Sigmoid colon (tissue), 7 donors: ENCODE measurements around the gene LEO1. TPM values are rescaled to one million over a fixed set of nuclear protein-coding genes. Genes with fewer than 3 reads are reported as not detected.

Experiments used
- DNase-seq: peaks from one replicate; pipeline ENCODE4 v3.0.0-alpha.2; 2019
- H3K27ac ChIP-seq, 4 donors: fragments of 200-600 bp; sonication (generic); one replicate each; pipeline ENCODE4 v1.5.1; 2016 to 2019; ENCODE audit warnings: mild to moderate bottlenecking in 1 of 4
- H3K27me3 ChIP-seq, 3 donors: fragments of 200-600 bp; sonication (generic); one replicate each; pipeline ENCODE4 v1.5.1; 2019; ENCODE audit warnings: mild to moderate bottlenecking in 1 of 3
- H3K36me3 ChIP-seq, 4 donors: fragments of 200-600 bp; sonication (generic); one replicate each; pipeline ENCODE4 v1.5.1; 2016 to 2019
- H3K4me1 ChIP-seq, 4 donors: fragments of 200-600 bp; sonication (generic); one replicate each; pipeline ENCODE4 v1.5.1; 2017 to 2019
- H3K4me3 ChIP-seq, 4 donors: fragments of 200-600 bp; sonication (generic); one replicate each; pipeline ENCODE4 v1.5.1; 2017 to 2019; ENCODE audit warnings: mild to moderate bottlenecking in 2 of 4, moderate library complexity in 1 of 4
- H3K9me3 ChIP-seq, 4 donors: fragments of 200-600 bp in 3 of 4; sonication (generic) in 3 of 4; one replicate each; pipeline versions ENCODE4 v1.5.1 to v1.6.1; 2013 to 2019
- CTCF ChIP-seq, 4 experiments: fragments of 450-650 bp in 3 of 4; fragments of 200-600 bp in 1 of 4; IDR thresholded peaks; one replicate each; pipeline ENCODE4 v1.5.1; 2016 to 2019; ENCODE audit warnings: antibody characterized with exemption in 4 of 4, mild to moderate bottlenecking in 3 of 4, moderate library complexity in 2 of 4
- EP300 ChIP-seq, 4 donors: sonication (generic); formaldehyde crosslinking; IDR thresholded peaks; one replicate each; pipeline ENCODE4 v1.6.1; 2017; ENCODE audit warnings: antibody characterized with exemption in 4 of 4
- POLR2A ChIP-seq, 2 donors: fragments of 450-650 bp; IDR thresholded peaks; one replicate each; pipeline ENCODE4 v1.6.1; 2016; ENCODE audit warnings: antibody characterized with exemption in 2 of 2, mild to moderate bottlenecking in 2 of 2, moderate library complexity in 2 of 2
- POLR2AphosphoS5 ChIP-seq, 4 donors: sonication (generic); formaldehyde crosslinking; IDR thresholded peaks; one replicate each; pipeline ENCODE4 v1.6.1; 2017; ENCODE audit warnings: antibody characterized with exemption in 4 of 4
- WGBS, 2 donors: extraction: QIAGEN DNeasy Blood & Tissue Kit; methylation state at CpG; one replicate each; pipeline ENCODE4 v1.1.7; 2013; 5-methylcytosine and 5-hydroxymethylcytosine counted together
- intact Hi-C: fragments of 100-400 bp; cut with DNase I; formaldehyde crosslinking; loops from one replicate; pipeline ENCODE4 v1.15.1; 2023
- polyA plus RNA-seq, 3 donors: library from polyadenylated mRNA; stranded (reverse); fragments of 200-250 nt; gene quantifications; one replicate each; pipeline ENCODE4 v1.2.3, GENCODE V29; 2013
- total RNA-seq, 4 donors: library from RNA; depleted of rRNA; stranded (reverse); fragments of >200 nt; gene quantifications; one replicate each; pipeline ENCODE4 v1.1.0, GENCODE V29; 2016
- donor health status: healthy with polysubstance abuse.
- donor health status: Bipolar disorder and iron deficiency.
- donor health status: healthy.

The LEO1 gene
- total and polyA plus RNA-seq, 7 donors: 7.4 to 40.0 (median 15.3) TPM

DNA sequence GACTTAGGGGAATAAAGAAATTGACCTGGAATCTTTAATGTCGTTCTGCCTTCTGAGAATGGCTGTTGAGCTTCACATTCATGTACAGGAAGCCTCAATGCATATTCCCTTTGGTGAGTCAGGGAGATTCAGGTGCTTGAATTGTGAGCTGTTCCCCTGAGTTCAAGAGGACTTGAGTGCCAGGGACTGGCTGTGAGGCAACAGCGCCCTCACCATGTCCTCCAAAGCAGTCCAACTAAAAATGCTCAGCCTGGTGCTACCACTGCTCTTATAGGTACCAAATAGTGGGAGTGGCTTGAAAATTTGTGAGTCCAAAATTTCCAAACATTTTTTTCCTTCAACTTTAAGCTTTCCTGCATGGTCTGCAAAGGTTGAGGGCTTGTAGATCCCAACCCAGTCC is 54.1 kb downstream of the LEO1 start:
- Histone ChIP-seq H3K27ac (no peak overlapping the region), H3K9me3 (no peaks in the 10 kb centered on the region), H3K4me3 (no peak overlapping the region), H3K4me1 (no peaks in the 10 kb centered on the region), H3K36me3 (peaks cover 0 to 50% (median 7%) of the 10 kb centered on the region in 4 donors), H3K27me3 (no peaks in the 10 kb centered on the region)
- intact Hi-C loops: no loop called here
- DNase-seq: no peak
- WGBS, 2 donors: 94 to 96% methylated on average over 2 of the region's 2 CpGs
- TF ChIP-seq POLR2AphosphoS5 (IDR thresholded peaks at IDR 0.05) (no peak), POLR2A (IDR thresholded peaks at IDR 0.05) (no peak), CTCF (IDR thresholded peaks at IDR 0.05) (no peak), EP300 (IDR thresholded peaks at IDR 0.05) (no peak)

DNA sequence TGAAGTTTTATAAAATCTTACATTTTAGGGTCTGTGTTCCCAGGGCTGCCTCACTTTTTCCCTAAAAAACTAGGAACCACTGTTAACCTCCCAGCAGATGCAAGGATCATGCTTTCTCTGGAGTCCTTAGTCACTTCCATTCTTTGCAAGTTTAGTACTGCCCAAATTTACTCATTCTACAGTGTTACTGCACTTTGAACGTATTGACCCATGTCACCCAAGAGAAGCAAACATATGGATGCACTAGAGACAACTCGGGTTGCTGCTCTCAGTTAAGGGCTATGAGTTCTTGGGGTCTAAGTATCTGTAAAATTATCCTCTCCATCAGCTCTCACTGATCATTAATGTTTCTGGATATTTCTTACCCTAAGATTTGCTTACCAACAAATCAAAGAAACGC is 59.0 kb downstream of the LEO1 start:
- Histone ChIP-seq H3K4me1 (peaks cover 0 to 7% (median 0%) of the 10 kb centered on the region in 4 donors), H3K27ac (no peak overlapping the region), H3K4me3 (no peak overlapping the region), H3K27me3 (no peaks in the 10 kb centered on the region), H3K36me3 (peaks cover 0 to 52% (median 5%) of the 10 kb centered on the region in 4 donors), H3K9me3 (no peaks in the 10 kb centered on the region)
- no peak for TF ChIP-seq POLR2AphosphoS5 (IDR thresholded peaks at IDR 0.05)
- TF ChIP-seq POLR2A (IDR thresholded peaks at IDR 0.05): no peak
- TF ChIP-seq CTCF (IDR thresholded peaks at IDR 0.05): no peak
- no peak for TF ChIP-seq EP300 (IDR thresholded peaks at IDR 0.05)
- intact Hi-C loops: no loop called here
- WGBS, 2 donors: 96 to 98% methylated on average over 3 of the region's 3 CpGs
- no peak for DNase-seq

DNA sequence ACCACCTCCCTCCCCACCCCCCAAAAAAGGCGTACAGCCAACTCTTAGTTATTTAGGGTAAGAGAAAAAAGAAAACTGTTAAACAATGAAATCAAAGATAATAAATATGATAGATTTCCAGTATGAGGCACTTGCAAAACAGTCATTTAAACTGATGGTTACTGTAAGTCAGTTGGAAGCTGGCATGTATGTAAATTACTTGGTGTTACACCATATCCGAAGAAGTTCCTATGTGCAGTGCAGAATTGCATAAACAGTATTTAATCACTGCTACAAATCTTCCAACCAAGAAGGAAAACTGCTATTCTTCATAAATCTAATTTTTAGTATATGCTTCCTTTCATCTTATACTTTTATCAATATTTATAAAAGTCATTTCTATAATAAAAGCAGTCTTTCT is 62.0 kb downstream of the LEO1 start:
- no peaks in the 10 kb centered on the region for H3K9me3 ChIP-seq
- WGBS, 2 donors: 76 to 89% methylated on average over 2 of the region's 2 CpGs
- H3K27me3 ChIP-seq: no peaks in the 10 kb centered on the region
- no peak overlapping the region for H3K27ac ChIP-seq
- peaks cover 0 to 33% (median 2%) of the 10 kb centered on the region in 4 donors for H3K36me3 ChIP-seq
- intact Hi-C loops: no loop called here
- H3K4me1 ChIP-seq: peaks cover 0 to 7% (median 0%) of the 10 kb centered on the region in 4 donors
- peak in 1 of 4 donors; percentile 16 for TF ChIP-seq POLR2AphosphoS5 (IDR thresholded peaks at IDR 0.05)
- TF ChIP-seq EP300 (IDR thresholded peaks at IDR 0.05): no peak
- DNase-seq: no peak
- H3K4me3 ChIP-seq: no peak overlapping the region

DNA sequence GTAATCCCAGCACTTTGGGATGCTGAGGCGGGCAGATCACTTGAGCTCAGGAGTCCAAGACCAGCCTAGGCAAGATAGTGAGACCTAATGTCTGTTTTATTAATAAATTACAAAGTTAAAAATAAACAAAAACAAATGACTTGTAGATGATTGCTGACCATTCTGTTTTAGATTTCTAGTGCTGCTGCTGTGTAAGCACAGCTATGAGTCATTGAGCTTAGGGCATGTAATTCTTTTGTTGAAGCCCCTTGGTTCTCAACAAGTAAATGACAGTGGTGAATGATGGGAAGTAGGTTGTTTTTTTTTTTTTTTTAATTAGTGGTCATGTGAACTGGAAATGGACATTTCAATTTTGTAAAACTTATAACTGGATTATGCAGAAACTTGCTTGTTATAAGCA is 63.3 kb downstream of the LEO1 start:
- 94 to 95% methylated on average over 1 of the region's 1 CpG for WGBS, 2 donors
- no peaks in the 10 kb centered on the region for H3K9me3 ChIP-seq
- TF ChIP-seq CTCF (IDR thresholded peaks at IDR 0.05): no peak
- peaks cover 0 to 7% (median 0%) of the 10 kb centered on the region in 4 donors for H3K4me1 ChIP-seq
- intact Hi-C loops: no loop called here
- H3K4me3 ChIP-seq: no peak overlapping the region
- no peaks in the 10 kb centered on the region for H3K27me3 ChIP-seq
- H3K27ac ChIP-seq: no peak overlapping the region
- peaks cover 0 to 44% (median 6%) of the 10 kb centered on the region in 4 donors for H3K36me3 ChIP-seq
- no peak for DNase-seq

- no peak overlapping the region for H3K27ac ChIP-seq
- DNase-seq: no peak
- intact Hi-C loops: no loop called here
- H3K9me3 ChIP-seq: no peaks in the 10 kb centered on the region
- peaks cover 0 to 45% (median 9%) of the 10 kb centered on the region in 4 donors for H3K36me3 ChIP-seq
- peaks cover 0 to 7% (median 0%) of the 10 kb centered on the region in 4 donors for H3K4me1 ChIP-seq
- 41 to 78% methylated on average over 8 of the region's 8 CpGs for WGBS, 2 donors
- no peaks in the 10 kb centered on the region for H3K27me3 ChIP-seq
- TF ChIP-seq POLR2A (IDR thresholded peaks at IDR 0.05) (no peak), EP300 (IDR thresholded peaks at IDR 0.05) (no peak), POLR2AphosphoS5 (IDR thresholded peaks at IDR 0.05) (no peak), CTCF (IDR thresholded peaks at IDR 0.05) (no peak)
- no peak overlapping the region for H3K4me3 ChIP-seq
Measured at GRCh38 chr15:51907136-51907862, 64.3 kb downstream of the LEO1 start.
